ENCODE data around the gene PYHIN1. TPM values are rescaled to one million over a fixed set of nuclear protein-coding genes. Genes with fewer than 3 reads are reported as not detected.

The PYHIN1 gene
- total RNA-seq, 1 experiment from 2014 or later = not detected

- TF ChIP-seq, protein P1, sequence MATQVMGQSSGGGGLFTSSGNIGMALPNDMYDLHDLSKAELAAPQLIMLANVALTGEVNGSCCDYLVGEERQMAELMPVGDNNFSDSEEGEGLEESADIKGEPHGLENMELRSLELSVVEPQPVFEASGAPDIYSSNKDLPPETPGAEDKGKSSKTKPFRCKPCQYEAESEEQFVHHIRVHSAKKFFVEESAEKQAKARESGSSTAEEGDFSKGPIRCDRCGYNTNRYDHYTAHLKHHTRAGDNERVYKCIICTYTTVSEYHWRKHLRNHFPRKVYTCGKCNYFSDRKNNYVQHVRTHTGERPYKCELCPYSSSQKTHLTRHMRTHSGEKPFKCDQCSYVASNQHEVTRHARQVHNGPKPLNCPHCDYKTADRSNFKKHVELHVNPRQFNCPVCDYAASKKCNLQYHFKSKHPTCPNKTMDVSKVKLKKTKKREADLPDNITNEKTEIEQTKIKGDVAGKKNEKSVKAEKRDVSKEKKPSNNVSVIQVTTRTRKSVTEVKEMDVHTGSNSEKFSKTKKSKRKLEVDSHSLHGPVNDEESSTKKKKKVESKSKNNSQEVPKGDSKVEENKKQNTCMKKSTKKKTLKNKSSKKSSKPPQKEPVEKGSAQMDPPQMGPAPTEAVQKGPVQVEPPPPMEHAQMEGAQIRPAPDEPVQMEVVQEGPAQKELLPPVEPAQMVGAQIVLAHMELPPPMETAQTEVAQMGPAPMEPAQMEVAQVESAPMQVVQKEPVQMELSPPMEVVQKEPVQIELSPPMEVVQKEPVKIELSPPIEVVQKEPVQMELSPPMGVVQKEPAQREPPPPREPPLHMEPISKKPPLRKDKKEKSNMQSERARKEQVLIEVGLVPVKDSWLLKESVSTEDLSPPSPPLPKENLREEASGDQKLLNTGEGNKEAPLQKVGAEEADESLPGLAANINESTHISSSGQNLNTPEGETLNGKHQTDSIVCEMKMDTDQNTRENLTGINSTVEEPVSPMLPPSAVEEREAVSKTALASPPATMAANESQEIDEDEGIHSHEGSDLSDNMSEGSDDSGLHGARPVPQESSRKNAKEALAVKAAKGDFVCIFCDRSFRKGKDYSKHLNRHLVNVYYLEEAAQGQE (IDR thresholded peaks at IDR 0.05; ENCODE audit: low read depth) = no peak
- TF ChIP-seq SP1 (IDR thresholded peaks at IDR 0.05; ENCODE audit: low read depth) (no peak), MAX (IDR thresholded peaks at IDR 0.05) (no peak)
Measured at GRCh38 chr1:159025043-159025442, 93.7 kb downstream of the PYHIN1 start (continued).

Other genes starting within 250 kb of the PYHIN1 start
- not detected for gene SPTA1, start 244.8 kb upstream of the PYHIN1 start, total RNA-seq (2021; ENCODE audit: unreplicated experiment)
- not detected for gene OR6K2, start 230.9 kb upstream of the PYHIN1 start, total RNA-seq (2021; ENCODE audit: unreplicated experiment)
- not detected for gene OR6K3, start 210.8 kb upstream of the PYHIN1 start, total RNA-seq (2021; ENCODE audit: unreplicated experiment)
- gene OR6K6, start 176.8 kb upstream of the PYHIN1 start, total RNA-seq (2021; ENCODE audit: unreplicated experiment) = not detected
- gene OR6N1, start 159.4 kb upstream of the PYHIN1 start, total RNA-seq (2021; ENCODE audit: unreplicated experiment) = not detected
- gene OR6N2, start 150.3 kb upstream of the PYHIN1 start, total RNA-seq (2021; ENCODE audit: unreplicated experiment) = not detected
- gene MNDA, start 100.2 kb upstream of the PYHIN1 start, total RNA-seq (2021; ENCODE audit: unreplicated experiment) = not detected
- 1.6 TPM for gene IFI16, start 78.4 kb downstream of the PYHIN1 start, total RNA-seq (2021; ENCODE audit: unreplicated experiment)
- not detected for gene AIM2, start 145.2 kb downstream of the PYHIN1 start, total RNA-seq (2021; ENCODE audit: unreplicated experiment)
- gene CADM3, start 240.1 kb downstream of the PYHIN1 start, total RNA-seq (2021; ENCODE audit: unreplicated experiment) = not detected